CD4-positive, alpha-beta T cell (primary cell): ENCODE data around the gene DNAJC17. TPM values are rescaled to one million over a fixed set of nuclear protein-coding genes. Genes with fewer than 3 reads are reported as not detected.

Source experiments
- ATAC-seq: fragments of 200-7000 bp; cut with Tn5 transposase; one replicate; pipeline ENCODE4 v1.10.0; 2022; ENCODE audit warnings: mild to moderate bottlenecking; ENCODE audit not compliant: poor library complexity
- CTCF ChIA-PET: fragments of 350-600 bp; sonication (Branson Sonifier 250); formaldehyde crosslinking; loops from one replicate; lab custom pipeline; 2021; ENCODE audit warnings: antibody characterized with exemption, inconsistent platforms; lab: Charles Lee
- POLR2A ChIA-PET: fragments of 350-600 bp; sonication (Branson Sonifier 250); formaldehyde crosslinking; loops from one replicate; lab custom pipeline; 2021; ENCODE audit warnings: antibody characterized with exemption, inconsistent platforms; lab: Charles Lee
- DNase-seq, 14 experiments: peaks; one replicate each; pipeline ENCODE4 v3.0.0-alpha.2; 2013 to 2020; ENCODE audit warnings: mixed read lengths in 2 of 14
- H3K27ac ChIP-seq, 2 donors: one replicate each; pipeline versions ENCODE4 v1.5.1 to v1.7.0; 2013; ENCODE audit warnings: low read length in 2 of 2, low read depth in 1 of 2, mild to moderate bottlenecking in 1 of 2
- H3K27me3 ChIP-seq, 2 experiments: 1 replicate in 1 of 2; 2 replicates in 1 of 2; pipeline versions ENCODE4 v1.6.1 to v1.7.0; 2013; ENCODE audit warnings: low read length in 2 of 2, control low read depth in 1 of 2, mild to moderate bottlenecking in 1 of 2, moderate library complexity in 1 of 2; ENCODE audit not compliant: insufficient read depth in 2 of 2, control insufficient read depth in 1 of 2
- H3K36me3 ChIP-seq: one replicate; pipeline ENCODE4 v1.6.1; 2013; ENCODE audit warnings: low read length, control low read depth; ENCODE audit not compliant: insufficient read depth
- H3K4me1 ChIP-seq: one replicate; pipeline ENCODE4 v1.6.1; 2013; ENCODE audit warnings: low read length, control low read depth; ENCODE audit not compliant: insufficient read depth
- H3K4me3 ChIP-seq: one replicate; pipeline ENCODE4 v1.5.1; 2013; ENCODE audit warnings: mild to moderate bottlenecking, low read length, moderate library complexity
- H3K9me3 ChIP-seq, 2 experiments: 1 replicate in 1 of 2; 2 replicates in 1 of 2; pipeline versions ENCODE4 v1.6.1 to v1.7.0; 2013; ENCODE audit warnings: low read length in 2 of 2, mild to moderate bottlenecking in 2 of 2, control low read depth in 1 of 2, moderate library complexity in 1 of 2; ENCODE audit not compliant: control insufficient read depth in 1 of 2, insufficient read depth in 1 of 2
- H3K27ac Mint-ChIP-seq: one replicate; pipeline ENCODE4 v1.8.0; 2020; ENCODE audit warnings: mixed read lengths
- H3K27me3 Mint-ChIP-seq: one replicate; pipeline ENCODE4 v1.8.0; 2021; ENCODE audit warnings: mixed read lengths
- H3K36me3 Mint-ChIP-seq: one replicate; pipeline ENCODE4 v1.8.0; 2021; ENCODE audit warnings: low read depth, mixed read lengths
- H3K4me1 Mint-ChIP-seq: one replicate; pipeline ENCODE4 v1.8.0; 2021; ENCODE audit warnings: low read depth, mixed read lengths
- H3K4me3 Mint-ChIP-seq: one replicate; pipeline ENCODE4 v1.8.0; 2020; ENCODE audit warnings: mild to moderate bottlenecking, mixed read lengths
- H3K9me3 Mint-ChIP-seq: one replicate; pipeline ENCODE4 v1.8.0; 2020; ENCODE audit warnings: mixed read lengths
- CTCF ChIP-seq: fragments of 200-600 bp; IDR thresholded peaks from one replicate; pipeline ENCODE4 v1.8.0; 2022; ENCODE audit warnings: antibody characterized with exemption, mild to moderate bottlenecking
- intact Hi-C, 2 experiments: fragments of 100-400 bp; cut with DNase I in 1 of 2; cut with micrococcal nuclease in 1 of 2; formaldehyde crosslinking; loops; one replicate each; pipeline versions ENCODE4 v1.15.1 to v1.9.0; 2023 to 2025; cut with DNase I, micrococcal nuclease
- total RNA-seq, 174 experiments: library from RNA in 2 of 174; stranded (reverse) in 2 of 174; gene quantifications; one replicate each; pipeline ENCODE4 v1.2.3 and lab custom pipeline; 2021 to 2026

DNAJC17 gene
- total RNA-seq, 2 experiments from 2014 or later = 14.4 to 17.9 TPM

- ChIA-PET POLR2A (no interaction called here), CTCF (no interaction called here)
- Mint-ChIP-seq H3K4me3 (no peak overlapping the region), H3K27ac (no peak overlapping the region), H3K27me3 (no peaks in the 10 kb centered on the region), H3K36me3 (no peaks in the 10 kb centered on the region), H3K4me1 (peaks cover 10% of the 10 kb centered on the region), H3K9me3 (no peaks in the 10 kb centered on the region)
- TF ChIP-seq CTCF = no peak
- no peak for DNase-seq
- ATAC-seq = no peak
- intact Hi-C loops = no loop called here
- Histone ChIP-seq H3K4me1 (peaks cover 13% of the 10 kb centered on the region), H3K27ac (no peak overlapping the region), H3K36me3 (peaks cover 2% of the 10 kb centered on the region), H3K4me3 (no peak overlapping the region), H3K9me3 (peaks cover 0 to 3% of the 10 kb centered on the region in 2 experiments), H3K27me3 (no peaks in the 10 kb centered on the region)
These were observed 46.9 kb upstream of the DNAJC17 start for GRCh38 chr15:40854161-40854560.

GRCh38 chr15:40853241-40853890, 46.1 kb upstream of the DNAJC17 start:
- Histone ChIP-seq H3K4me3 (no peak overlapping the region), H3K27me3 (no peaks in the 10 kb centered on the region), H3K27ac (no peak overlapping the region), H3K4me1 (peaks cover 8% of the 10 kb centered on the region), H3K9me3 (peaks cover 0 to 3% of the 10 kb centered on the region in 2 experiments), H3K36me3 (peaks cover 2% of the 10 kb centered on the region)
- H3K27ac Mint-ChIP-seq = no peak overlapping the region
- peaks cover 7% of the 10 kb centered on the region for H3K4me1 Mint-ChIP-seq
- H3K36me3 Mint-ChIP-seq = no peaks in the 10 kb centered on the region
- H3K9me3 Mint-ChIP-seq = no peaks in the 10 kb centered on the region
- ATAC-seq = no peak
- TF ChIP-seq CTCF = no peak
- DNase-seq = no peak
- H3K4me3 Mint-ChIP-seq = no peak overlapping the region
- no peaks in the 10 kb centered on the region for H3K27me3 Mint-ChIP-seq
- POLR2A ChIA-PET = interaction anchor here (1.2 kb wide), 1 partner anchor 11 kb away, joined by 3 read pairs; no protein-coding TSS in a partner anchor
- CTCF ChIA-PET = no interaction called here
- intact Hi-C loops = no loop called here

GRCh38 chr15:40852529-40852928, 45.3 kb upstream of the DNAJC17 start:
- Mint-ChIP-seq H3K36me3 (no peaks in the 10 kb centered on the region), H3K9me3 (no peaks in the 10 kb centered on the region), H3K4me1 (peaks cover 9% of the 10 kb centered on the region), H3K27me3 (no peaks in the 10 kb centered on the region), H3K27ac (no peak overlapping the region), H3K4me3 (no peak overlapping the region)
- peaks cover 0 to 3% of the 10 kb centered on the region in 2 experiments for H3K9me3 ChIP-seq
- ATAC-seq = no peak
- POLR2A ChIA-PET = interaction anchor here (1.2 kb wide), 1 partner anchor 10 kb away, joined by 3 read pairs; no protein-coding TSS in a partner anchor
- peaks cover 2% of the 10 kb centered on the region for H3K36me3 ChIP-seq
- no peak for TF ChIP-seq CTCF
- peaks cover 7% of the 10 kb centered on the region for H3K4me1 ChIP-seq
- no peaks in the 10 kb centered on the region for H3K27me3 ChIP-seq
- no peak for DNase-seq
- H3K4me3 ChIP-seq = no peak overlapping the region
- intact Hi-C loops = no loop called here
- no peak overlapping the region for H3K27ac ChIP-seq
- CTCF ChIA-PET = interaction anchor here (0.7 kb wide), 1 partner anchor 42 kb away, joined by 3 read pairs; the partner anchor contains the start of gene VPS18
